Raji (cell line): ENCODE data around the gene LILRB1.
"Not testable (repeated sequence)": the region's sequence is repeated elsewhere in the genome, so short reads cannot be mapped to it uniquely, and the experiment has no call there.

Experiments used
- POLR2A ChIP-seq: IDR thresholded peaks from 2 replicates; pipeline ENCODE4 v1.6.1; 2011; ENCODE audit warnings: low read depth, low read length, control low read depth; ENCODE audit not compliant: insufficient read depth

Gene LILRB1

GRCh38 chr19:54630262-54630661 lies at the start of gene LILRB1:
Gene LILRB1, plus strand, starts transcription at chr19:54630484. Its CDS starts 590 bp downstream, at chr19:54631074.
- not testable (repeated sequence) for TF ChIP-seq POLR2A

- no peak for TF ChIP-seq POLR2A
Observed at GRCh38 chr19:54586397-54586796, 43.9 kb upstream of the LILRB1 start.

- no peak for TF ChIP-seq POLR2A
Observed at GRCh38 chr19:54587026-54587425, 43.3 kb upstream of the LILRB1 start.

GRCh38 chr19:54593445-54593844 lies 36.8 kb upstream of the LILRB1 start, which contains the start of gene LILRA1:
Gene LILRA1, plus strand, starts transcription at chr19:54593632. Its CDS starts 613 bp downstream, at chr19:54594245.
- TF ChIP-seq POLR2A = not testable (repeated sequence)

GRCh38 chr19:54594737-54595136 lies 35.5 kb upstream of the LILRB1 start:
- no peak for TF ChIP-seq POLR2A

GRCh38 chr19:54600212-54600611 lies 30.1 kb upstream of the LILRB1 start:
- TF ChIP-seq POLR2A = no peak

GRCh38 chr19:54606230-54606629 lies 24.1 kb upstream of the LILRB1 start:
- TF ChIP-seq POLR2A = no peak

GRCh38 chr19:54606891-54607784 lies 23.1 kb upstream of the LILRB1 start:
- no peak for TF ChIP-seq POLR2A

- no peak for TF ChIP-seq POLR2A
Observed at GRCh38 chr19:54607785-54608150, 22.5 kb upstream of the LILRB1 start.

- TF ChIP-seq POLR2A = no peak
Observed at GRCh38 chr19:54608205-54608604, 22.1 kb upstream of the LILRB1 start.

GRCh38 chr19:54608792-54609191 lies 21.5 kb upstream of the LILRB1 start:
- no peak for TF ChIP-seq POLR2A

- no peak for TF ChIP-seq POLR2A
Observed at GRCh38 chr19:54609356-54609791, 20.9 kb upstream of the LILRB1 start.

GRCh38 chr19:54612428-54612827 lies 17.9 kb upstream of the LILRB1 start:
- TF ChIP-seq POLR2A = no peak

- TF ChIP-seq POLR2A = no peak
Observed at GRCh38 chr19:54614726-54615125, 15.6 kb upstream of the LILRB1 start.

GRCh38 chr19:54616057-54616456 lies 14.2 kb upstream of the LILRB1 start:
- TF ChIP-seq POLR2A = 0 out of 2 replicates have a peak, but pooled peaks have one; percentile 11

- TF ChIP-seq POLR2A = peak; percentile 15; the same call in 1 of the 2 replicates
Observed at GRCh38 chr19:54616821-54617560, 13.3 kb upstream of the LILRB1 start.

- no peak for TF ChIP-seq POLR2A
Observed at GRCh38 chr19:54620464-54620863, 9.8 kb upstream of the LILRB1 start.

GRCh38 chr19:54622431-54622830 lies 7.9 kb upstream of the LILRB1 start:
- TF ChIP-seq POLR2A = no peak
